RWPE1 (cell line): ENCODE results near the gene LY6G6D.
A peak's percentile ranks its signal among the peaks of the same experiment; 100 is the strongest.

Experiments
- CTCF ChIA-PET: fragments of 350-600 bp; sonication (Branson Sonifier 250); formaldehyde crosslinking; extraction: SDS; loops from one replicate; lab custom pipeline; 2021; lab: Yijun Ruan, JAX
- POLR2A ChIA-PET: fragments of 400-600 bp; formaldehyde crosslinking; extraction: SDS; loops from one replicate; lab custom pipeline; 2020; ENCODE audit warnings: antibody characterized with exemption; ENCODE audit not compliant: low non-redundant PET; lab: Yijun Ruan, JAX
- DNase-seq: peaks from one replicate; pipeline ENCODE4 v3.0.0; 2012; ENCODE audit warnings: low spot score
- H3K27ac ChIP-seq: fragments of 450-650 bp; 2 replicates; pipeline ENCODE4 v1.5.1; 2017
- TF ChIP-seq, protein P1 (sequence below): fragments of 450-650 bp; conservative IDR thresholded peaks from 2 replicates; pipeline ENCODE4 v1.5.1; 2017; ENCODE audit warnings: low read depth, mild to moderate bottlenecking

The LY6G6D gene, protein sequence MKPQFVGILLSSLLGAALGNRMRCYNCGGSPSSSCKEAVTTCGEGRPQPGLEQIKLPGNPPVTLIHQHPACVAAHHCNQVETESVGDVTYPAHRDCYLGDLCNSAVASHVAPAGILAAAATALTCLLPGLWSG

DNA sequence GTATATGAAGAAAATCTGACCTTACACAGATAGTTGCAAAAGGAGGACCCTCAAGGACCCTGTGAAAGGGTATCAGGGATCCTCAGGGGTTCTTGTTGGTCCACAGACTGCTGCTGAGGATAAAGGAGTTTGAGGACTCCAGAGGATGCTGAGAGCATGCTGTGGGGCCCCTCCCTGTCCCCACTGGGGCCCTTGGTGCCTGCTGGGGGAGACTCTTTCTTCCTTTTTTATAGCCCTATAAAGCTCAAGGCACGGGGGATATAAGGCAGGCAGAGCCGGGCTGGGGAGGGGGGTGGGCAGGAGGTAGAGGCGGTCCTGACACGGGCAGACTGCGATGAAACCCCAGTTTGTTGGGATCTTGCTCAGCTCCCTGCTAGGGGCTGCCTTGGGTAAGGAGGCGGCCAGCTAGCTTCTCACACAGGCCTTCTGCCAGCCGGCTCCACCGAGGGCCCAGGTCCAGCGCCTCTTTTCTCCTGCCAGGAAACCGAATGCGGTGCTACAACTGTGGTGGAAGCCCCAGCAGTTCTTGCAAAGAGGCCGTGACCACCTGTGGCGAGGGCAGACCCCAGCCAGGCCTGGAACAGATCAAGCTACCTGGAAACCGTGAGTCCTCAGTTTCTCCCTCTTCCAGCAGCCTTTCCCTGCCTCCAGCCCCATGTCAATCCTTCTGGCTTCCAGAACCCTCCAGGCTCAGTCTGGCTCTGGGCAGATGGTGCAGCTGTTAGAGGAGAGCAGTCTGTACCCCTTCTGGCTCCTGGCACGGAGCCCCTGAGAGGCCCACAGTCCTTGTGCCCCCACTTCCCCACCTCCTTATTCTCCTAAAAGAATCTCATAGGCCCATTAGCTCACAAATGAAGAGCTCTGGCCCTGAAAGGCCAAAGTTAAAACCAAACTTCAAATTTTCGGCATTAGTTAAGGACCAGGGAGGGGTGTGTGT is at the start of gene LY6G6D:
TSS of gene LY6G6D (plus strand) at position 327 of the 937 bp plus-strand sequence. CDS start at position 335, 8 bp downstream.
- ChIA-PET POLR2A (interaction anchor here (0.6 kb wide), 1 partner anchor 20 kb away, joined by 6 read pairs; no protein-coding TSS in a partner anchor), CTCF (interaction anchor here (1.2 kb wide), 1 partner anchor 14 kb away, joined by 8 read pairs; the partner anchor contains the start of gene DDAH2)
- TF ChIP-seq, protein P1, sequence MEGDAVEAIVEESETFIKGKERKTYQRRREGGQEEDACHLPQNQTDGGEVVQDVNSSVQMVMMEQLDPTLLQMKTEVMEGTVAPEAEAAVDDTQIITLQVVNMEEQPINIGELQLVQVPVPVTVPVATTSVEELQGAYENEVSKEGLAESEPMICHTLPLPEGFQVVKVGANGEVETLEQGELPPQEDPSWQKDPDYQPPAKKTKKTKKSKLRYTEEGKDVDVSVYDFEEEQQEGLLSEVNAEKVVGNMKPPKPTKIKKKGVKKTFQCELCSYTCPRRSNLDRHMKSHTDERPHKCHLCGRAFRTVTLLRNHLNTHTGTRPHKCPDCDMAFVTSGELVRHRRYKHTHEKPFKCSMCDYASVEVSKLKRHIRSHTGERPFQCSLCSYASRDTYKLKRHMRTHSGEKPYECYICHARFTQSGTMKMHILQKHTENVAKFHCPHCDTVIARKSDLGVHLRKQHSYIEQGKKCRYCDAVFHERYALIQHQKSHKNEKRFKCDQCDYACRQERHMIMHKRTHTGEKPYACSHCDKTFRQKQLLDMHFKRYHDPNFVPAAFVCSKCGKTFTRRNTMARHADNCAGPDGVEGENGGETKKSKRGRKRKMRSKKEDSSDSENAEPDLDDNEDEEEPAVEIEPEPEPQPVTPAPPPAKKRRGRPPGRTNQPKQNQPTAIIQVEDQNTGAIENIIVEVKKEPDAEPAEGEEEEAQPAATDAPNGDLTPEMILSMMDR, result no peak
- no peak for DNase-seq
- peak within 1 kb of the TSS; percentile 12; the same call in 1 of the 2 replicates for H3K27ac ChIP-seq

DNA sequence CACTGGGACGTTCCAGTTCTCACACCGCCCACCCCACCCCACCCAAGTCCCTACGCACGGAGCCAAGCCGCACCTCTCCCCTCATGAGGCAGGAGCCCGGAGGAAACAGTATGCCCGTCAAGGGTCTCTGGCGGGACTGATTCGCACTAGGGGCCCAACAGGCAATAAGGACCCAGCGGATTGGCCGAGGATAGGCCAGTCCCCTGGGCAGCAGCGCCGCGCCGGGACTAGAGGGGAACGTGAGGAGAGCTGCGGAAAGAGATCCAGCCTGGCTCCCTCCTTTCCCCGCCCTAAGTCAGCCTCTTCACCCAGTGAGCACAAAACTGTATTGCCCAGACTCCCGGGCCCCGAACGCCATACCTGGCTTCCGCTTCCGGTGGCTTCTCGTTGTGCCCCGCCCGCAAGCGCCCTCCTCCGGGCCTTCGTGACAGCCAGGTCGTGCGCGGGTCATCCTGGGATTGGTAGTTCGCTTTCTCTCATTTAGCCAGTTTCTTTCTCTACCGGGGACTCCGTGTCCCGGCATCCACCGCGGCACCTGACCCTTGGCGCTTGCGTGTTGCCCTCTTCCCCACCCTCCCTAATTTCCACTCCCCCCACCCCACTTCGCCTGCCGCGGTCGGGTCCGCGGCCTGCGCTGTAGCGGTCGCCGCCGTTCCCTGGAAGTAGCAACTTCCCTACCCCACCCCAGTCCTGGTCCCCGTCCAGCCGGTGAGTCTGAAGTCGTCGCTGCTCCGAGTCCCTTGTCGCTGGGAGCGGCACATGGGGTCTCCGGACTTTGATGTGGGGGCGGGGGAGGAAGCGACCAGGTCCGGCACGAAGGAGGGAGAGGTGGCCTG is 49.4 kb upstream of the LY6G6D start, which contains the start of gene CSNK2B:
TSS of gene CSNK2B (plus strand) at position 580 of the 836 bp plus-strand sequence. CDS start 752 bp downstream, outside the sequence.
- DNase-seq, result peak; percentile 96
- POLR2A ChIA-PET, result interaction anchor here (0.5 to 1.1 kb wide), 2 partner anchors 13 to 1307 kb away, joined by 4 to 6 read pairs; partner anchors contain the start of gene BAG6
- TF ChIP-seq, protein P1, result no peak
- H3K27ac ChIP-seq, result peak within 1 kb of the TSS; percentile 98
- CTCF ChIA-PET, result no interaction called here

DNA sequence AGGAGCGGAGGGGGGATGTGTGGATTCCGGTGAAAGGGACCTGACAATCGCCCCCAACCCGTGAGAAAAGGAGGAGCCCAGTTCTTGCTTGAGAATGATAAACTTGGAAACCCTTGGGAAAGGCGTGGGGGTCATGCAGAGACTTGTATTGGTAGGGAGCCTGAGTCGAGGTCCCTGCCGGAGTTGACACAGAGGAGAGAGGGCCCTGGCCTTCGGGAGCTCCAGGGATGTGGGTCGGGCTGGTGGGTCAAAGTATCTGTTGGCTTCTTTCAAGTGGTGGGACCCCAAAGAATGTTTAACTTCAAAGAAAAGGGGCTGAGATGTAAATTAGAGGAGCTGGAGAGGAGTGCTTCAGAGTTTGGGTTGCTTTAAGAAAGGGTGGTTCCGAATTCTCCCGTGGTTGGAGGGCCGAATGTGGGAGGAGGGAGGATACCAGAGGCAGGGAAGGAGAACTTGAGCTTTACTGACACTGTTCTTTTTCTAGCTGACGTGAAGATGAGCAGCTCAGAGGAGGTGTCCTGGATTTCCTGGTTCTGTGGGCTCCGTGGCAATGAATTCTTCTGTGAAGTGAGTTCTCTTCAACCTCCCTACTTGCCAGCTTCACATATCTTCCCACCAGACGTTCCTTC is 48.7 kb upstream of the LY6G6D start:
- no peak for DNase-seq
- ChIA-PET POLR2A (no interaction called here), CTCF (no interaction called here)
- peak overlapping the region; percentile 98 for H3K27ac ChIP-seq
- TF ChIP-seq, protein P1, result no peak

DNA sequence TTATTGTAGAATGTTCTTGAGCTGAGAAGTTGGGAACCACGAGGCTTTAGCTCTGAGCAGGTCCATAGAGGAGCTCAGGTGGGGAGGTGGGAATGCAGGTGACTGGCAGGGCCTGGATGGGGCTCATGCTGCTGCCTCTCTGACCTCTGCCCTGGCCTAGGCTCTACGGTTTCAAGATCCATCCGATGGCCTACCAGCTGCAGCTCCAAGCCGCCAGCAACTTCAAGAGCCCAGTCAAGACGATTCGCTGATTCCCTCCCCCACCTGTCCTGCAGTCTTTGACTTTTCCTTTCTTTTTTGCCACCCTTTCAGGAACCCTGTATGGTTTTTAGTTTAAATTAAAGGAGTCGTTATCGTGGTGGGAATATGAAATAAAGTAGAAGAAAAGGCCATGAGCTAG is 45.5 kb upstream of the LY6G6D start, which contains the start of gene LY6G5B:
TSS of gene LY6G5B (plus strand) at position 301 of the 400 bp plus-strand sequence. CDS start 975 bp downstream, outside the sequence.
- POLR2A ChIA-PET, result interaction anchor here (0.7 kb wide), 1 partner anchor 25 kb away, joined by 3 read pairs; no protein-coding TSS in a partner anchor
- TF ChIP-seq, protein P1, result no peak
- H3K27ac ChIP-seq, result 0 out of 2 replicates have a peak within 1 kb of the TSS, but pooled peaks have one; percentile 4
- CTCF ChIA-PET, result no interaction called here
- no peak for DNase-seq

DNA sequence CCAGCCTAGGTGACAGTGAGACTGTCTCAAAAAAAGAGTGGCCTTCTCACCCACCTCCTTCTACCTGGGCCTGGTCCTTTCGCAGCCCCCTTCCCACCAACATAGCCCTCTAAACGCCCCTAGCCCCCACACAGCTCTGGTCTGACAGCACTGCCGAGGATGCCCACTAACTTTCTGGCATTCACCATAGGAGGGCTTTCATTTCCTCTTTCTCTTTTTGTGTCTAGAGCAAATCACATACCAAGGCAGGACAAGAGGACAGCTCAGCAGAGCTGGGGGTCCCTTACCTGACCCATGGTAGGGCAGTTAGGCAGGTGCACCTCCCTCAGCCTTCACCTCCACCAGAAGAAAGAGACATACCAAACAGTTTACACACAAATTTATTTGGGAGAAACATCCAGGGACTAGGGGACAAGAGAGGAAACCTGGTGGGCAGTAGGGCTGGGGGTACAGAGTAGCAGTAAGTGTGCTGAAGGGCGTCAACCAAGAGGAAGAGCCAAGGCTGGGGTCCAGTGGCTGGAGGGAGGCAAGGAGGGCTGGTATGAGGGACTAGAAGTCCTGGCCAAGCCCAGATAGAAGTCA is 38.7 kb upstream of the LY6G6D start:
- TF ChIP-seq, protein P1, result no peak
- no peak for DNase-seq
- ChIA-PET POLR2A (no interaction called here), CTCF (no interaction called here)
- H3K27ac ChIP-seq, result no peak overlapping the region
